Midbrain (tissue), 1 donor: ENCODE data around the gene ZNF160.
"Not testable (repeated sequence)": the region's sequence is repeated elsewhere in the genome, so short reads cannot be mapped to it uniquely, and the experiment has no call there.

Source experiments
- DNase-seq: peaks from one replicate; lab custom pipeline; 2025; lab: John Stamatoyannopoulos, UW

Gene ZNF160

GRCh38 chr19:53092723-53093122, 10.5 kb downstream of the ZNF160 start:
- no peak for DNase-seq

DNA sequence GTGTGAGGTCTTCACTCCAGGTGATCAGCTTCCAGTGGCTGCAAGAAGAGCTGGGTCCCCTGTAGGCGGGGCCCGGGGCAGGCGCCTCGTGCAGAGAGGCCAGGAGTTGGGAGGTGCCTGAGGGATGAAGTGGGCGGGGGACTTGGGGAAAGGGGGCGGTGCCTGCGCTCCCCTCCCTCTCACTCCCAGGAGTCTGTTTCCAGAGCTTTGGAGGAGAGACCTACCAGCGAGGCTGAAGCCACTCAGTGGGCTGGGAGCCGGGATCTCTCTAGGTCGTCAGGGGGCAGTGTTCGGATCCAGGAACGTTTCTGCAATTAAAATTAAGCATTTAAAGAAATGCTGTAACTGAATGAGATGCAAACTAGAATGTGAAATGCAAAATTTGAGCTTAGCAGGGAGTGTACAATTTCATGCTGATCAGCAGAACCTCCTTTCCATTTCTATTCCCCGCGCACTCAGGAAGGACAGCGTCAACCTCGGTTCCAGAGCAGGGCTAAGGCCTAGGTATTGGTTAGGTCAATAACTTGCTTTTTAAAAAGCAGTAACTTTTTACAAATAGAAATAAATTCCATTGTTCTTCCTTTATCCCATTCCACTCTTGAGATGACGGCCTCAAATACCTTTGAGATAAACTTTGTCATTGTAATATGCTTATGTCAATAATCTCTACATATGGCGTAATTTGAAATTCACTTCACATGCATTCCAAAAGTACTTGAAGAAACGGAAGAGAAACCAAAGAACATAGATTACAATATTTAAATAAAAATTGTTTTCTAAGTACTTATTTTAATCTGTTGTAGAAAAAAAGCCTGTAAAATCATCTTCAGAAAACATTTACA, 11.6 kb downstream of the ZNF160 start:
- no peak for DNase-seq

DNA sequence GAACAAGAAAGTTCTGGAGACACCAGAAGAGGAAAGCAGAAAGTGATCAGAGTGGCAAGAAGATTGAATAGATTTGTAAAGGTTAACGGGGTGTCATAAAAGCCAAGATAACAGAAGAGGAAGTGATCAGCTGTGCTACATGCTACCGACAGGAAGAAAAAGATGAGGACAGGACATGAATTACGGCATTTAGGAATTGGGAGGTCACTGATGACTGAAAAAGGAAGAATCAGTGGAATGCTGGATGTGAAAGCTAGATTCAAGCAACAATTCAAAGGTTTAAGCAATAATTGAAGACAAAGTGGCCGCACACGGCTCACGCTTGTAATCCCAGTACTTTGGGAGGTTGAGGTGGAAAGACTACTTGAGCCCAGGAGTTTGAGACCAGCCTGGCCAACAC, 15.1 kb downstream of the ZNF160 start:
- no peak for DNase-seq

DNA sequence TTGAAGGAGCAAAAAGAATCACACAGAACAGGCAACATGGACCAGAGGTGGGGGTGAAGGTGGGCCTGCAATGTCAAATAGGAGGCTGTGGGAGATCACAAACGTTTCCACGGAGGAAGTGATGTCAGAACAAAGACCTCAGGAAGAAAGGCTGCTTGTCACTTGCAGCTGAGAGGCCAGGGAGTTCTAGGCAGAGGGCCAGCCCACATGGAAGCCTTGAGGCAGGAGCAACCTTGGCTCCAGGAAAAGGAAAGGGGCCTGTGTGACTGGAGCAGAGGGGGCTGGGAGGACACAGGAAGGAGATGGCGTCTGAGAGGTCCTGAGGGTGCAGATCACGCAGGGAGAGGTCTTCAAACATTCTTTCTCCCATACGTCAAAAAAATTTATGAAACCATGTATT, 16.3 kb downstream of the ZNF160 start:
- DNase-seq = peak; percentile 60

- DNase-seq = no peak
Observed at GRCh38 chr19:53085496-53085895, 17.7 kb downstream of the ZNF160 start.

DNA sequence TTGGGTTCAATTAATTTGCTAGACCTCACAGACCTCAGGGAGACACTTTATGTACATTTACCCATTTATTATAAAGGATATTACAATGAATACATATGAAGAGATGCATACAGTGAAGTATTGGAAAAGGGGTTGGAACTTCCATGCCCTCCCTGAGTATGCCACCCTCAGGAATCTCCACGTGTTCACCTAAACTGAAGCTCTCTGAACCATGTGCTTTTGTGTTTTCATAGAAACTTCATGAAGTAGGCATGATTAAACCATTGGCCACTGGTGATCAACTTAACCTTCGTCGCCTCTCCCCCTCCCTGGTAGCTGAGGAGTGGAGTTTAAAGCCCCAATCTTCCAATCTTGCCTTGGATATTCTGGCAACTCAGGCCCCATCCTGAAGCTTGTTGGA, 20.3 kb downstream of the ZNF160 start:
- no peak for DNase-seq

GRCh38 chr19:53079313-53079924, 23.8 kb downstream of the ZNF160 start:
- no peak for DNase-seq

- DNase-seq = no peak
Observed at GRCh38 chr19:53078668-53079067, 24.6 kb downstream of the ZNF160 start.

- peak; percentile 64 for DNase-seq
Observed at GRCh38 chr19:53076984-53077383, 26.2 kb downstream of the ZNF160 start.

- DNase-seq = no peak
Observed at GRCh38 chr19:53068834-53069233, 34.4 kb downstream of the ZNF160 start.

GRCh38 chr19:53068199-53068598, 35.0 kb downstream of the ZNF160 start:
- no peak for DNase-seq

DNA sequence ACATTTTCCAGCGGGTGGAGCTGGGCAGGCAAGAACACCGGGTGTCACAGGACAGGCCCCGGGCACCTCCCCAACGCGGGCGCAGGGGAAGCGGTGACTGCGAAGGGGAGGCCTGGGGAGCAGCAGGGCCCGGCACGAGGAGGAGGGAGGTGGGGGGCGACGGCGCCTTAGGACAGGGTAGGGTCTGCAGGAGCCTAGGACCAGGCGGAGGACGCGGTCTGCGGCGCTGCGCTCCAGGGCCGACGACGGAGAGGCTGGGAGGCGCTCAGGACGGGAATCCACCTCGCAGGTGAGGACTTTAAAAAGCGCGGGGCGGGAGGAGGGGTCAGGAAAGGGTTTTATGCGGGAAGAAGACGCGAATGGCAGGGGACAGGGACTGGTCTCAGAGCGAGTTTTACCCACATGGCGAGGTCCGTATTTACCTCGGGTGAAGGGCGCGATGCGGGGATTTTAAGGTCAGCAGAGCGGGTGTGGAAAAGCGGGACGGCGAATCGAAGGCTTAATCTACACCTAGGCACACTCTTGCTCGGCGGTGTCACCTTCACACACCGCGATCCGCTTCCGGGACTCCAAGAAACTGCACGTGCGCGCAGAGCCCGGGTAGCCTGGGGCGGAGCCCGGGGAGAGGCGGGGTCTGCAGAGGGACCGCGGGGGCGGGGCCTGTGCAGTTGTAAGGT, 45.2 kb downstream of the ZNF160 start:
- DNase-seq = no peak

DNA sequence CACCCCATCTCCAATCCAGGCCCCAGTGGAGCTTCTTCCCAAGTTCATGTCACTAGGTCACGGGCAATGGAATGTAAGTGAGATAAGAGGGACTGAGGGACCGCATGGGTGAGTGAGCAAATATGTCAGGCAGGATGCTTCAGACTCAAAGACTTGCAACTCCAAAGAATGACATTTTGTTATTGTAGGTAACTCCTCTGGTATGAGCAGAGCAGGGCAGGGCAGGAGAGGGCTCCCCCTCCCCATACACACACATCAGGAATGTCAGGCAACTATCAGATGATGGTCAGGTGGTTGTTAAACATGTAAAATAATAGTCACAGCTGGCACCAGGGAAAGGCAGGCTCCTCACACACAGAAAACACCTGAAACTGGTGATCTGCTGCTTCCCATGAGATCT, 48.1 kb downstream of the ZNF160 start:
- no peak for DNase-seq

- DNase-seq = no peak
Observed at GRCh38 chr19:53047379-53047778, 55.8 kb downstream of the ZNF160 start.

GRCh38 chr19:53045536-53045935, 57.7 kb downstream of the ZNF160 start:
- no peak for DNase-seq

GRCh38 chr19:53041366-53041765, 61.9 kb downstream of the ZNF160 start:
- no peak for DNase-seq

- no peak for DNase-seq
Observed at GRCh38 chr19:53037101-53038097, 65.8 kb downstream of the ZNF160 start.

DNA sequence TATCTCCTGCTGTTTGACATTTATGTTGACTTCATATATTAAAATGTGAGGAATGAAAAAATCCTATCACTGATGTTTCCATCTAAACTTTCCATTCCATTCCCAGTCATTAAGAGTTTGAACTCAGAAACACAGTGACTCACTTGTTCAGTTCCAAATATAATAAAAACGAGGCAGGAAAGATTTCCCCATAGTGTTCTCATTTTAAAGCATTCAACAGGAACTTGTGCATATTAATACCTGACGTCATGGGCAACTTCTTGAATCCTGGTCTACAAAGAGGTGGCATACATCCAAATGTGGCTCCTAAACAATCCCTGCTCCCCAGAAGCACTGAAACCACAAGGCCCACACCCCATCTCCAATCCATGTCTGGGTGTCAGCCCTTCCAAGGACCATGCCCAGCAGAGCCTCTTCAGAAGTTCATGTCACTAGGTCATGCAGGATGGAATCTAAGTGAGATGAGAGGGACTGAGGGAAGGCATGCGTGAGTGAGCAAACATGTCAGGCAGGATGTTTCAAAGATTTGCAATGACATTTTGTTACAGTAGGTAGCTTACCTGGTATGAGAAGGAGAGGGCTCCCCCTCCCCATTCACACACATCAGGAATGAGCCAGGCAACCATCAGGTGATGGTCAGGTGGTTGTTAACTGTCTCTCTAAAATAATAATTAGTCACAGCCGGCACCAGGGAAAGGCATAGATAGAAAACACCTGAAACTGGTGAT, 68.1 kb downstream of the ZNF160 start:
- no peak for DNase-seq

DNA sequence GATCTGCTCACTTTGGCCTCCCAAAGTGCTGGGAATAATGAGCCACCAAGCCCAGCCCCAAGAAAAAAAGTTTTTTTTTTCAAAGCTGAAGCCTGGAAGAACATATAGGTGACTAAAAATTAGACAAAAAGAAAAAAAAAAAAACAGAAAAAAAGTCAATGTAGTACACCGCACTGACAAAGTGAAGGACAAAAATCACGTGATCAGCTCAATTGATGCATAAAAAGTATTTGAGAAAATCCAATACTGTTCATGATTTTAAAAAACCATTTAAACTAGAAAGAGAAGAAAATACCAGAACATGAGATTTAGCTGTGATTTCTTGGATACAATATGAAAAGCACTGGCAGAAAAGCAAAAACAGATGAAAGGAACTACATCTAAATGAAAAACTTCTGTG, 69.2 kb downstream of the ZNF160 start:
- no peak for DNase-seq

DNA sequence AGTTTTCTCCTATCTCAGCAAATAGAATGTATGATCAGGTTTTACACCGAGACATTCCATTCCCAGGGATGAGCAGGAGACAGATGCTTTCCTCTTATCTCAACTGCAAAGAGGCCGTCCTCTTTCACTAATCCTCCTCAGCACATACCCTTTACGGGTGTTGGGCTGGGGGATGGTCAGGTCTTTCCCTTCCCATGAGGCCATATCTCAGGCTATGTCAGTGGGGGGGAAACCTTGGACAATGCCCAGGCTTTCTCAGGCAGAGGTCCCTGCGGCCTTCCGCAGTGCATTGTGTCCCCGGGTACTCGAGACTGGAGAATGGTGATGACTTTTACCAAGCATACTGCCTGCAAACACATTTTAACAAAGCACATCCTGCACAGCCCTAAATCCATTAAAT, 74.9 kb downstream of the ZNF160 start:
- DNase-seq = not testable (repeated sequence)

DNA sequence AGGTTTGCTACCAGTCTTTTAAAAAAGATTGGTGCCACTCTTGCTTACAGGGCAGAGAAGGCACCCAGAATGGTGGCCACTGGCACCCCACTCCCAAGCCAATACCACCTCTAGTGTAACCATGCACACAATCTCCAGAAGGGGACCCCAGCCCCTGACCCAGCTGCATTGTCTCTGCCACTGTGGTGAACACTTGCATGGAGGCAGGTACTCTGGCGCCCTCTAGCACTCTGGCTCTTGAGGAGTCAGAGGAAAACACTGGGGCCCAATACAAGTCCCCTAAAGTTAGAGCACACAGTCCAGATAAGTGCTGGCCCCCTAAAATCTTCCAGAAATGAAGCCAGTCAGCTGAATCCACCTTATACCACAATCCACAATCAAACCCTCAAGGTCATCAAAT, 83.5 kb downstream of the ZNF160 start:
- DNase-seq = no peak
